H1 (cell line): Measurements from ENCODE around the gene TMEM272. TPM values are rescaled to one million over a fixed set of nuclear protein-coding genes. Genes with fewer than 3 reads are reported as not detected.

ENCODE experiments used
- CTCF ChIA-PET: fragments of 300-600 bp; sonication (Branson Sonifier 250); formaldehyde crosslinking; loops from one replicate; lab custom pipeline; 2021; ENCODE audit not compliant: partially characterized antibody; lab: Charles Lee
- POLR2A ChIA-PET: fragments of 300-600 bp; sonication (Branson Sonifier 250); formaldehyde crosslinking; loops from one replicate; lab custom pipeline; 2021; ENCODE audit warnings: inconsistent platforms; ENCODE audit not compliant: partially characterized antibody; lab: Charles Lee
- DNase-seq, 2 experiments: peaks; one replicate each; pipeline versions ENCODE4 v3.0.0 to v3.0.0-alpha.2; 2010 to 2022; ENCODE audit warnings: low spot score in 2 of 2, low read depth in 1 of 2, mixed read lengths in 1 of 2
- FAIRE-seq: peaks from 2 replicates; lab custom pipeline; 2011; peaks lifted over from hg19 to GRCh38; lab: Jason Lieb, UNC
- H2AFZ ChIP-seq: 2 replicates; pipeline ENCODE4 v1.8.1; 2012; ENCODE audit warnings: low read length, inconsistent platforms
- H2AK5ac ChIP-seq: 2 replicates; pipeline ENCODE4 v1.6.1; 2013; ENCODE audit warnings: low read depth, low read length
- H2BK120ac ChIP-seq: replicated peaks from 2 replicates; pipeline ENCODE3; 2013; ENCODE audit warnings: low read depth, low read length, inconsistent platforms
- H2BK12ac ChIP-seq: 2 replicates; pipeline ENCODE4 v1.6.1; 2013; ENCODE audit warnings: low read depth, low read length
- H2BK15ac ChIP-seq: 2 replicates; pipeline ENCODE4 v1.6.1; 2013; ENCODE audit warnings: low read length
- H2BK20ac ChIP-seq: 2 replicates; pipeline ENCODE4 v1.6.1; 2013; ENCODE audit warnings: low read length
- H2BK5ac ChIP-seq: 2 replicates; pipeline ENCODE4 v1.6.1; 2013; ENCODE audit warnings: low read depth, low read length
- H3K14ac ChIP-seq: 2 replicates; pipeline ENCODE4 v1.6.1; 2013; ENCODE audit warnings: inconsistent platforms; ENCODE audit not compliant: insufficient read length
- H3K18ac ChIP-seq: 2 replicates; pipeline ENCODE4 v1.6.1; 2013; ENCODE audit warnings: low read length; ENCODE audit errors: extremely low read depth
- H3K23ac ChIP-seq: 2 replicates; pipeline ENCODE4 v1.6.1; 2013; ENCODE audit warnings: inconsistent platforms; ENCODE audit not compliant: insufficient read length
- H3K23me2 ChIP-seq: 2 replicates; pipeline ENCODE4 v1.6.1; 2013; ENCODE audit warnings: low read depth, low read length
- H3K27ac ChIP-seq: 2 replicates; pipeline ENCODE4 v1.6.1; 2011; ENCODE audit warnings: low read depth, low read length, inconsistent platforms
- H3K27me3 ChIP-seq, 4 experiments: replicated peaks in 1 of 4; 1 replicate in 1 of 4; 2 replicates in 3 of 4; pipeline versions ENCODE4 v1.6.1 to v1.8.1; 2011 to 2013; ENCODE audit warnings: low read length in 3 of 4, mild to moderate bottlenecking in 3 of 4, inconsistent platforms in 2 of 4, mixed read lengths in 2 of 4, moderate library complexity in 1 of 4; ENCODE audit not compliant: control insufficient read depth in 3 of 4, insufficient read depth in 3 of 4; ENCODE audit errors: extremely low read depth in 1 of 4
- H3K36me3 ChIP-seq, 4 experiments: 2 replicates each; pipeline versions ENCODE4 v1.6.1 to v1.8.1; 2011 to 2013; ENCODE audit warnings: mild to moderate bottlenecking in 4 of 4, low read length in 3 of 4, moderate library complexity in 2 of 4, control low read depth in 1 of 4, inconsistent platforms in 1 of 4; ENCODE audit not compliant: insufficient read depth in 4 of 4, control insufficient read depth in 2 of 4
- H3K4ac ChIP-seq: replicated peaks from 2 replicates; pipeline ENCODE3; 2013; ENCODE audit warnings: low read length, low read depth, mixed read lengths, inconsistent platforms; ENCODE audit not compliant: insufficient read length
- H3K4me1 ChIP-seq, 4 experiments: replicated peaks in 1 of 4; 1 replicate in 1 of 4; 2 replicates in 3 of 4; pipeline versions ENCODE4 v1.6.1 to v1.8.1; 2011 to 2013; ENCODE audit warnings: low read length in 3 of 4, inconsistent platforms in 2 of 4, mixed read lengths in 1 of 4; ENCODE audit not compliant: insufficient read depth in 4 of 4, control insufficient read depth in 3 of 4
- H3K4me2 ChIP-seq, 2 experiments: 2 replicates each; pipeline versions ENCODE4 v1.6.1 to v1.8.1; 2011 to 2013; ENCODE audit warnings: low read depth in 2 of 2, low read length in 2 of 2, control low read depth in 1 of 2, inconsistent platforms in 1 of 2, mild to moderate bottlenecking in 1 of 2; ENCODE audit not compliant: insufficient read depth in 1 of 2
- H3K4me3 ChIP-seq, 4 experiments: fragments of 200-600, 300-600 bp in 1 of 4; sonication (generic), shearing (Covaris generic), sonication (Bioruptor Twin) in 1 of 4; 2 replicates each; pipeline versions ENCODE4 v1.5.1 to v1.8.1; 2011 to 2016; ENCODE audit warnings: low read length in 4 of 4, low read depth in 3 of 4, control low read depth in 2 of 4, inconsistent platforms in 2 of 4, mild to moderate bottlenecking in 2 of 4, mixed read lengths in 1 of 4, moderate library complexity in 1 of 4; ENCODE audit not compliant: insufficient read depth in 2 of 4; ENCODE audit errors: extremely low read depth in 1 of 4
- H3K56ac ChIP-seq: replicated peaks from 2 replicates; pipeline ENCODE3; 2013; ENCODE audit warnings: low read depth, mild to moderate bottlenecking, mixed read lengths, low read length, inconsistent platforms; ENCODE audit not compliant: insufficient read length
- H3K79me1 ChIP-seq: 2 replicates; pipeline ENCODE4 v1.6.1; 2013; ENCODE audit warnings: low read depth, low read length, control low read depth
- H3K79me2 ChIP-seq, 2 experiments: 2 replicates each; pipeline versions ENCODE4 v1.6.1 to v1.8.1; 2012 to 2013; ENCODE audit warnings: low read length in 2 of 2, mild to moderate bottlenecking in 2 of 2, inconsistent platforms in 1 of 2; ENCODE audit not compliant: insufficient read depth in 2 of 2, control insufficient read depth in 1 of 2
- H3K9ac ChIP-seq, 4 experiments: replicated peaks in 1 of 4; 1 replicate in 1 of 4; 2 replicates in 3 of 4; pipeline versions ENCODE4 v1.6.1 to v1.8.1; 2011 to 2013; ENCODE audit warnings: low read depth in 3 of 4, low read length in 3 of 4, control low read depth in 2 of 4, mild to moderate bottlenecking in 2 of 4, moderate library complexity in 2 of 4, inconsistent platforms in 1 of 4; ENCODE audit errors: extremely low read depth in 1 of 4
- H3K9me3 ChIP-seq, 2 experiments: 2 replicates each; pipeline versions ENCODE4 v1.6.1 to v1.8.1; 2012 to 2013; ENCODE audit warnings: mild to moderate bottlenecking in 2 of 2, moderate library complexity in 2 of 2, control low read depth in 1 of 2, inconsistent platforms in 1 of 2, low read depth in 1 of 2, low read length in 1 of 2, mixed read lengths in 1 of 2; ENCODE audit not compliant: insufficient read depth in 2 of 2
- H4K20me1 ChIP-seq, 2 experiments: replicated peaks in 1 of 2; 2 replicates each; pipeline versions ENCODE3 to v1.8.1; 2011 to 2013; ENCODE audit warnings: inconsistent platforms in 2 of 2, low read length in 2 of 2, mild to moderate bottlenecking in 1 of 2; ENCODE audit not compliant: insufficient read depth in 2 of 2, control insufficient read depth in 1 of 2
- H4K5ac ChIP-seq: 2 replicates; pipeline ENCODE4 v1.6.1; 2013; ENCODE audit warnings: low read length, low read depth, mixed read lengths, inconsistent platforms; ENCODE audit not compliant: insufficient read length
- H4K8ac ChIP-seq: 2 replicates; pipeline ENCODE4 v1.8.0; 2013; ENCODE audit warnings: mild to moderate bottlenecking, moderate library complexity, low read length, inconsistent platforms; ENCODE audit not compliant: insufficient read depth; ENCODE audit errors: extremely low read depth
- H4K91ac ChIP-seq: replicated peaks from 2 replicates; pipeline ENCODE3; 2013; ENCODE audit warnings: low read length, mixed read lengths, inconsistent platforms; ENCODE audit not compliant: insufficient read length
- BCL11A ChIP-seq, 2 experiments: IDR thresholded peaks; one replicate each; pipeline ENCODE4 v1.6.1; 2011; ENCODE audit warnings: low read depth in 2 of 2, low read length in 2 of 2, mild to moderate bottlenecking in 2 of 2
- CBX5 ChIP-seq: fragments of 300-800, 300-1000 bp; sonication (generic); IDR thresholded peaks from 2 replicates; pipeline ENCODE4 v1.7.1; 2016; ENCODE audit warnings: antibody characterized with exemption, low read length, low read depth
- CBX8 ChIP-seq: fragments of 300-800, 300-1000 bp; sonication (generic); IDR thresholded peaks from 2 replicates; pipeline ENCODE4 v1.7.1; 2016; ENCODE audit warnings: low read depth, low read length, borderline replicate concordance
- CHD2 ChIP-seq: IDR thresholded peaks from 2 replicates; pipeline ENCODE4 v1.6.1; 2012; ENCODE audit warnings: low read length, improper control_type of control experiment
- CTBP2 ChIP-seq: IDR thresholded peaks from 2 replicates; pipeline ENCODE4 v1.7.0; 2011; ENCODE audit warnings: borderline replicate concordance, mild to moderate bottlenecking, moderate library complexity, mixed read lengths, low read length; ENCODE audit not compliant: insufficient read depth, insufficient read length
- HDAC6 ChIP-seq: IDR thresholded peaks from one replicate; pipeline ENCODE4 v1.7.1; 2012; ENCODE audit warnings: low read depth, mild to moderate bottlenecking, inconsistent platforms, low read length, moderate library complexity
- NANOG ChIP-seq: IDR thresholded peaks from 2 replicates; pipeline ENCODE4 v1.6.1; 2011; ENCODE audit warnings: low read length, low read depth, mild to moderate bottlenecking, inconsistent platforms; ENCODE audit not compliant: insufficient read depth, poor library complexity, severe bottlenecking
- RFX5 ChIP-seq: IDR thresholded peaks from 2 replicates; pipeline ENCODE4 v1.6.1; 2011; ENCODE audit warnings: low read depth, low read length, improper control_type of control experiment, borderline replicate concordance
- TAF7 ChIP-seq: optimal IDR thresholded peaks from 2 replicates; pipeline ENCODE3; 2011; ENCODE audit warnings: low read depth, mild to moderate bottlenecking, inconsistent platforms, low read length, moderate library complexity, borderline replicate concordance
- WGBS, 2 experiments: shearing (Covaris generic) in 1 of 2; methylation state at CpG; one replicate each; pipeline versions ENCODE4 v1.1.6 to v1.1.7; 2013 to 2015; ENCODE audit warnings: low lambda C conversion rate in 2 of 2, mixed read lengths in 2 of 2, inconsistent platforms in 1 of 2, low coverage in 1 of 2, missing lambda C conversion rate in 1 of 2; ENCODE audit not compliant: insufficient replicate concordance in 2 of 2, insufficient coverage in 1 of 2, insufficient read length in 1 of 2; ENCODE audit errors: extremely low coverage in 1 of 2, missing lambda C conversion rate in 1 of 2; 5-methylcytosine and 5-hydroxymethylcytosine counted together
- polyA plus RNA-seq, 7 experiments: library from polyadenylated mRNA; depleted of rRNA in 3 of 7; stranded (reverse) in 5 of 7; unstranded in 2 of 7; fragments of >200 nt in 5 of 7; fragments of 200-250 nt in 2 of 7; gene quantifications; 1 replicate in 5 of 7; 2 replicates in 1 of 7; 4 replicates in 1 of 7; pipeline versions ENCODE4 v1.2.1 to v1.2.3, GENCODE V29; 2011 to 2013; ENCODE audit warnings: missing spikeins in 2 of 7, mixed read lengths in 2 of 7
- total RNA-seq: library from RNA; stranded (reverse); fragmentation: NEBNext Ultra II Directional; extraction: Animal tissue kit (Norgen Biotek cat#: 25700); gene quantifications from 2 replicates; pipeline ENCODE4 v1.2.1, GENCODE V29; 2021

TMEM272 gene
- total and polyA plus RNA-seq, 2 of the 8 experiments (the other 6 are each of a cell fraction or from before 2014, with no cell fraction given): 0.05 TPM; not detected in 1

- Histone ChIP-seq H3K4me2 (no peak overlapping the region), H3K27me3 (no peaks in the 10 kb centered on the region), H3K9ac (no peak overlapping the region), H3K27ac (no peak overlapping the region), H3K14ac (no peak overlapping the region), H2BK5ac (no peak overlapping the region), H2AK5ac (no peak overlapping the region), H3K36me3 (no peaks in the 10 kb centered on the region; a peak in 1 of 8 replicates), H3K18ac (no peak overlapping the region), H2BK15ac (no peak overlapping the region), H3K4me3 (no peak overlapping the region), H3K23ac (no peak overlapping the region), H3K23me2 (no peaks in the 10 kb centered on the region), H4K91ac (no peak overlapping the region), H3K4me1 (no peaks in the 10 kb centered on the region), H3K56ac (no peak overlapping the region), H3K79me2 (no peaks in the 10 kb centered on the region), H4K20me1 (no peaks in the 10 kb centered on the region), H4K8ac (no peak overlapping the region), H2BK20ac (no peak overlapping the region), H2AFZ (no peak overlapping the region), H3K9me3 (no peaks in the 10 kb centered on the region), H4K5ac (no peak overlapping the region), H2BK12ac (no peak overlapping the region), H3K79me1 (no peaks in the 10 kb centered on the region), H2BK120ac (no peak overlapping the region), H3K4ac (no peak overlapping the region)
- no peak for TF ChIP-seq CTBP2
- no peak for TF ChIP-seq CBX8
- no peak for TF ChIP-seq HDAC6
- TF ChIP-seq TAF7: no peak
- TF ChIP-seq CBX5: no peak
- no peak for TF ChIP-seq BCL11A (IDR thresholded peaks at IDR 0.05; ENCODE audit: low read depth in 2 of 2, low read length in 2 of 2)
- no peak for TF ChIP-seq CHD2
- no peak for TF ChIP-seq RFX5
- TF ChIP-seq NANOG: no peak
- ChIA-PET POLR2A (interaction anchor here (0.8 to 1.2 kb wide), 2 partner anchors 11 to 100 kb away, joined by 3 read pairs; no protein-coding TSS in a partner anchor), CTCF (interaction anchor here (0.9 to 8.8 kb wide), 12 partner anchors 9 to 397 kb away, joined by 3 to 105 read pairs (median 7); partner anchors contain the start of genes NEK5 and TMEM272)
- DNase-seq (no peak), FAIRE-seq (no peak)
- 96% methylated on average over 5 of the region's 5 CpGs; no CpG with 5 or more reads in 1 of the 2 experiments for WGBS, 2 experiments
These were observed 13.5 kb downstream of the TMEM272 start for GRCh38 chr13:51831519-51831918.
